Measurements from ENCODE around the gene ZNF362. TPM values are rescaled to one million over a fixed set of nuclear protein-coding genes. Genes with fewer than 3 reads are reported as not detected.

ZNF362 gene
- total RNA-seq, 4 donors from 2014 or later: 20.7 to 44.1 (median 26.7) TPM

- Histone ChIP-seq H3K27me3 (no peaks in the 10 kb centered on the region), H3K9me3 (no peaks in the 10 kb centered on the region), H3K36me3 (no peaks in the 10 kb centered on the region), H3K4me1 (no peaks in the 10 kb centered on the region), H3K4me3 (replicated peaks in 1 of 3) (no peak overlapping the region), H3K27ac (no peak overlapping the region)
- no peak for DNase-seq
- WGBS, 2 donors: 82 to 86% methylated on average over 2 of the region's 2 CpGs
- no peak for TF ChIP-seq POLR2A (IDR thresholded peaks at IDR 0.05)
- TF ChIP-seq, protein P1, sequence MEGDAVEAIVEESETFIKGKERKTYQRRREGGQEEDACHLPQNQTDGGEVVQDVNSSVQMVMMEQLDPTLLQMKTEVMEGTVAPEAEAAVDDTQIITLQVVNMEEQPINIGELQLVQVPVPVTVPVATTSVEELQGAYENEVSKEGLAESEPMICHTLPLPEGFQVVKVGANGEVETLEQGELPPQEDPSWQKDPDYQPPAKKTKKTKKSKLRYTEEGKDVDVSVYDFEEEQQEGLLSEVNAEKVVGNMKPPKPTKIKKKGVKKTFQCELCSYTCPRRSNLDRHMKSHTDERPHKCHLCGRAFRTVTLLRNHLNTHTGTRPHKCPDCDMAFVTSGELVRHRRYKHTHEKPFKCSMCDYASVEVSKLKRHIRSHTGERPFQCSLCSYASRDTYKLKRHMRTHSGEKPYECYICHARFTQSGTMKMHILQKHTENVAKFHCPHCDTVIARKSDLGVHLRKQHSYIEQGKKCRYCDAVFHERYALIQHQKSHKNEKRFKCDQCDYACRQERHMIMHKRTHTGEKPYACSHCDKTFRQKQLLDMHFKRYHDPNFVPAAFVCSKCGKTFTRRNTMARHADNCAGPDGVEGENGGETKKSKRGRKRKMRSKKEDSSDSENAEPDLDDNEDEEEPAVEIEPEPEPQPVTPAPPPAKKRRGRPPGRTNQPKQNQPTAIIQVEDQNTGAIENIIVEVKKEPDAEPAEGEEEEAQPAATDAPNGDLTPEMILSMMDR (IDR thresholded peaks at IDR 0.05): no peak
- intact Hi-C loops (cut with DNase I): no loop called here
Measured at GRCh38 chr1:33221385-33221758, 34.9 kb upstream of the ZNF362 start.

DNA sequence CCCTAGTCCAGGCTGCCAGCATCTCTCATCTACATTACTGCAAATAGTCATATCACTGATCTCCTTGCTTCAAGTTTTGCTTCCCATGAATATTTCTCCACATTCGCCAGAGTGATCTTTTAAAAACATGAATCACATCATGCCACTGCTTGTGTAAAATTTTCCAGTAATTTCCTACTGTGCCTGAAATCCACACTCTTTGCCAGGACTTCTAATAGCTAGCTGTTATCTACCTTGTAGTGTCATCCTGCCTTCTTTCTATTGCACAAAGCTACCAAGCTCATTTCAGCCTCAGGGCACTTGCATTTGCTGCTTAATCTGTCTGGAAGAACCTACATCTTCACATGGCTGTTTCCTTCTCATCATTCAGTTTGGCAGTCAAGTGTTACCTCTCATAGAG, 33.9 kb upstream of the ZNF362 start:
- 86 to 95% methylated on average over 1 of the region's 1 CpG for WGBS, 2 donors
- Histone ChIP-seq H3K4me1 (no peaks in the 10 kb centered on the region), H3K9me3 (no peaks in the 10 kb centered on the region), H3K36me3 (no peaks in the 10 kb centered on the region), H3K4me3 (replicated peaks in 1 of 3) (no peak overlapping the region), H3K27ac (no peak overlapping the region), H3K27me3 (no peaks in the 10 kb centered on the region)
- intact Hi-C loops (cut with DNase I): no loop called here
- DNase-seq: no peak
- TF ChIP-seq POLR2A (IDR thresholded peaks at IDR 0.05): no peak
- TF ChIP-seq, protein P1 (IDR thresholded peaks at IDR 0.05): no peak

- no peaks in the 10 kb centered on the region for H3K27me3 ChIP-seq
- intact Hi-C loops (cut with DNase I): no loop called here
- TF ChIP-seq, protein P1 (IDR thresholded peaks at IDR 0.05): no peak
- TF ChIP-seq POLR2A (IDR thresholded peaks at IDR 0.05): no peak
- 78 to 81% methylated on average over 2 of the region's 2 CpGs for WGBS, 2 donors
- no peaks in the 10 kb centered on the region for H3K4me1 ChIP-seq
- no peaks in the 10 kb centered on the region for H3K36me3 ChIP-seq
- no peak for DNase-seq
- no peak overlapping the region for H3K4me3 ChIP-seq (replicated peaks in 1 of 3)
- H3K27ac ChIP-seq: no peak overlapping the region
- H3K9me3 ChIP-seq: no peaks in the 10 kb centered on the region
Measured at GRCh38 chr1:33224166-33224707, 32.1 kb upstream of the ZNF362 start.

- no peaks in the 10 kb centered on the region for H3K9me3 ChIP-seq
- no peaks in the 10 kb centered on the region for H3K4me1 ChIP-seq
- intact Hi-C loops (cut with DNase I): no loop called here
- no peaks in the 10 kb centered on the region for H3K36me3 ChIP-seq
- TF ChIP-seq, protein P1 (IDR thresholded peaks at IDR 0.05): no peak
- TF ChIP-seq POLR2A (IDR thresholded peaks at IDR 0.05): no peak
- 77 to 80% methylated on average over 1 of the region's 1 CpG for WGBS, 2 donors
- no peaks in the 10 kb centered on the region for H3K27me3 ChIP-seq
- no peak overlapping the region for H3K27ac ChIP-seq
- no peak for DNase-seq
- no peak overlapping the region for H3K4me3 ChIP-seq (replicated peaks in 1 of 3)
Measured at GRCh38 chr1:33225586-33225985, 30.7 kb upstream of the ZNF362 start.

- no peak for TF ChIP-seq POLR2A (IDR thresholded peaks at IDR 0.05)
- TF ChIP-seq, protein P1 (IDR thresholded peaks at IDR 0.05): no peak
- Histone ChIP-seq H3K4me3 (replicated peaks in 1 of 3) (no peak overlapping the region), H3K36me3 (no peaks in the 10 kb centered on the region), H3K27me3 (no peaks in the 10 kb centered on the region), H3K27ac (no peak overlapping the region), H3K9me3 (no peaks in the 10 kb centered on the region), H3K4me1 (no peaks in the 10 kb centered on the region)
- intact Hi-C loops (cut with DNase I): no loop called here
- 33 to 38% methylated on average over 5 of the region's 5 CpGs for WGBS, 2 donors
- peak; percentile 4 to 11 for DNase-seq
Measured at GRCh38 chr1:33228935-33229487, 27.3 kb upstream of the ZNF362 start.

Data from thyroid gland (tissue), 4 donors.